ENCODE measurements around the gene DHCR24.

DNA sequence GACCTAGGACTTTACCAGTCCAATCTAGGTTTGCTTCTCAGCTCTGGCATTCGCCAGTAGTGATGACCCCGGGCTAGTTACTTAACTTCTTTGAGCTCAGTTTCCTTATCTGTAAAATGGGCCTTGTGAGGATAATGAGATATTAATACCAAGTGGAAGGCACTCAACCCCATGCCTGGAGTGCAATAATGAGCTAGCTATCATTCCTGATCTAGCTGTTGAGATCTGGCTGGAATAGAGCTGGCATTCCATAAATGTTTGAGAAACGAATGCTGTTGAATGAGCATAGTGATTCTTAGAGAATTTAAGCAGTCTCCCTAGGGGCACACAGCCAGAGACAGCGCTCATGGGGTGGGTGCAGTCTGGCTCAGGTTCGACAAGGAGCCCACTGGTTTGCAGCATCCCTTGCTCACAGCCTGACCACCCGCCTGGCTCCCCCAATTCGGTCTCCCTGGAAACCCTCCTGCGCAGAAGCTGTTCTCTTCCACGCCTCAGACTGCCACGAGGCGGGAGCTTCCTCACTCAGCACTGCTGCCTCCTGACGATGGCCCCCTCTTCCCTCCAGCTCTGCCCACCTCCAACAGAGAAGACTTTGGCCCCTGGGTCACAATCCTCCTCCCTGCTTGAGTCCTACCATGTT, 32.5 kb downstream of the DHCR24 start:
- TF ChIP-seq, protein P1, sequence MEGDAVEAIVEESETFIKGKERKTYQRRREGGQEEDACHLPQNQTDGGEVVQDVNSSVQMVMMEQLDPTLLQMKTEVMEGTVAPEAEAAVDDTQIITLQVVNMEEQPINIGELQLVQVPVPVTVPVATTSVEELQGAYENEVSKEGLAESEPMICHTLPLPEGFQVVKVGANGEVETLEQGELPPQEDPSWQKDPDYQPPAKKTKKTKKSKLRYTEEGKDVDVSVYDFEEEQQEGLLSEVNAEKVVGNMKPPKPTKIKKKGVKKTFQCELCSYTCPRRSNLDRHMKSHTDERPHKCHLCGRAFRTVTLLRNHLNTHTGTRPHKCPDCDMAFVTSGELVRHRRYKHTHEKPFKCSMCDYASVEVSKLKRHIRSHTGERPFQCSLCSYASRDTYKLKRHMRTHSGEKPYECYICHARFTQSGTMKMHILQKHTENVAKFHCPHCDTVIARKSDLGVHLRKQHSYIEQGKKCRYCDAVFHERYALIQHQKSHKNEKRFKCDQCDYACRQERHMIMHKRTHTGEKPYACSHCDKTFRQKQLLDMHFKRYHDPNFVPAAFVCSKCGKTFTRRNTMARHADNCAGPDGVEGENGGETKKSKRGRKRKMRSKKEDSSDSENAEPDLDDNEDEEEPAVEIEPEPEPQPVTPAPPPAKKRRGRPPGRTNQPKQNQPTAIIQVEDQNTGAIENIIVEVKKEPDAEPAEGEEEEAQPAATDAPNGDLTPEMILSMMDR (IDR thresholded peaks at IDR 0.05): no peak
- TF ChIP-seq POLR2A (IDR thresholded peaks at IDR 0.05): no peak

Data from body of pancreas (tissue), 4 donors.